Measurements from ENCODE around the gene FKBP8.
A peak's percentile ranks its signal among the peaks of the same experiment; 100 is the strongest.
"Not testable (repeated sequence)": the region's sequence is repeated elsewhere in the genome, so short reads cannot be mapped to it uniquely, and the experiment has no call there.

Gene FKBP8

DNA sequence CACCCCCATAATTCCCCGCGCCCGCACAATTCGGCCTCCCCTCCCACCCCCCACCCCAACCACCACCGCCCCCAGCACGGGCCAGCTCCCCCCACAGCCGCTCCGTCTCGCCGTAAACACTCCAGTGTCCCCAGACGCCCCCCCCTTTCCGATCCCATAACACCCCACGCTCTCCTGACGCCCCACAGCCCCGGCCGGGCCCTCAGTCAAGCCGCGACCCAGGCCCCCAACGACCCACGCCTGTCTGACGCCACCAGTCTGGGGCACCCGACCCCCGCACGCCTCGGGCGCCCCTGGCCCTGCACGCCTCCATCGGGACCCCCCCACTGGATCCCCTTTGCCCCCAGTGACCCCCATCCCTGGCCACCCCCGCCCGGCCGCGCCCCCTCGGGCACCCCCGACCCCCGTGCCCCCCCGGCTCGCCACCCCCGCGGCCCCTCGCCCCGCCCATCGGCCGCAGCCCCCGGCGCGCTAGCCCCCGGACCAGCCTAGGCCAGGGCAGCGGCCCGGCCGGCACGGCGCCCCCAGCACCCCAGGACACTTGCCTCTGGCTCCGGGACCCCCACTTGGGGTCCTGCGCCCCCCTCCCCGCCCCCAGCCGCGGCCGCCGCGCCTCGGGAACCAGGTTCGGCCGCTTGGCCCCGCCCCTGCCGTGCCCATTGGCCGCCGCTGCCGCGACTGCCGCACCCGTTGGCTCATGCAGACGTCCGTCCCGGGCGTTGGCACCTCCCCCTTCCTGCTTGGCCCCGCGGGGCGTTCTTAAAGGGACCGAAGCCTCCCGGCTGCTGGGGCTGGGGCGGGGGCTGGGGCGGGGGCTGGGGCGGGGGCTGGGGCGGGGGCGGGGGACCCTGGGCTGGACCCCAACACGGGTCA, at the start of gene FKBP8:
Gene FKBP8, minus strand, starts transcription at position 633 of the 873 bp plus-strand sequence. CDS start 1,603 bp downstream, outside the sequence.
- peak; percentile 99 for DNase-seq (ENCODE audit: low spot score)

DNA sequence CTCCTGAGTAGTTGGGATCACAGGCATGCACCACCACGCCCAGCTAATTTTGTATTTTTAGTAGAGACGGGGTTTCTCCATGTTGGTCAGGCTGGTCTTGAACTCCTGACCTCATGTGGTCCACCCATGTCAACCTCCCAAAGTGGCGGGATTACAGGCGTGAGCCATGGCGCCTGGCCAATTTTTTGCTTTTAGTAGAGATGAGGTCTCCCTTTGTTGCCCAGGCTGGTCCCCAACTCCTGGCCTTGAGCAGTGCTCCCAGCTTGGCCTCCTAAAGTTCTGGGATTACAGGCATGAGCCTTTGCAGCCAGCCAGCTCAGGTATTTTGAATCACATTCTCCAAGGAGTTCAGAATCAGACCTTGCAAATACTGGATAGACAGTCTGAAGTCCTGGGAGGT, 49.4 kb upstream of the FKBP8 start:
- not testable (repeated sequence) for DNase-seq (ENCODE audit: low spot score)

- no peak for DNase-seq (ENCODE audit: low spot score)
Observed at GRCh38 chr19:18591735-18592385, 48.5 kb upstream of the FKBP8 start.

- DNase-seq (ENCODE audit: low spot score) = peak; percentile 12
Observed at GRCh38 chr19:18590273-18591272, 47.2 kb upstream of the FKBP8 start.

DNA sequence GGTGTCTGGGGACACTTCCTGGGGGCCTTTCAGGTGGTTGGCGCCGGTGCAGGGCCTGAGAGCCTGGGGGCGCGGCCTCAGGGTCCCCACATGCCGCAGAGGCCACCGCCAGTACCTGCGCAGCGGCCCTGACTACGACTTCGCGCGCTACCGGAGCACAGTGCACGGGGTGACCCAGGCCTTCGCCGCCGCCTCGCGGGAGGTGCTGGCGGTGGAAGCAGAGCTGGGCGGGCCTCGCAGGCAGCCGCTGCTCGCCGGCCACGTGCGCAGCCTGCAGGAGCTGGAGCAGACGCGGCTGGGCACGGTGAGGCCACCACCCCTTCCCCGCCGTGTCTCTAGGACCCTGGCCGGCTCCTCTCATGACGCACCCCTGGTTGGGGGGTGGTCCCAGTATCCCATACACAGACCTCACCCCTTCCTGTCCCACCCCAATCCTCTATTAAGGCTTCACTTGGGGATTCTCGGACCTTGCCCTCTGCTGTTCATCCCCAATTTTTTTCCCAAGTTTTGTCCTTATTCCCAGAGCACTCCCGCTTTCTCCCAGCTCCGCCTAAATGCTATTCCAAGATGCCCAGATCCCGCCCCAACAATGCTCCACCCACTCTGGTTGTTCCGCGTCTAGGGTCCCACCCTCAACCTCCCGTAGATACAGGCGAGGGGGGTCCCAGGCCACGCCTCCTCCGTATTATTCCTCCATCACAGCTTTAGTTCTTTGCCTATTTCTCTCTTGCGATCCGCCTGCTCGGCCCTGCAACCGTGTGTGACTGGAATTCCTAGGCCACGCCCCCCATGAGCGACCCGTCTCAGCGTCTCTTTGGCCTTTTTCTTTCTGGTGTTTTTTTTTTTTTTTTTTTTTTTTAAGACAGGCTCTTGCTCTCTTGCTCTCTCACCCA, 46.3 kb upstream of the FKBP8 start:
- peak; percentile 83 for DNase-seq (ENCODE audit: low spot score)

DNA sequence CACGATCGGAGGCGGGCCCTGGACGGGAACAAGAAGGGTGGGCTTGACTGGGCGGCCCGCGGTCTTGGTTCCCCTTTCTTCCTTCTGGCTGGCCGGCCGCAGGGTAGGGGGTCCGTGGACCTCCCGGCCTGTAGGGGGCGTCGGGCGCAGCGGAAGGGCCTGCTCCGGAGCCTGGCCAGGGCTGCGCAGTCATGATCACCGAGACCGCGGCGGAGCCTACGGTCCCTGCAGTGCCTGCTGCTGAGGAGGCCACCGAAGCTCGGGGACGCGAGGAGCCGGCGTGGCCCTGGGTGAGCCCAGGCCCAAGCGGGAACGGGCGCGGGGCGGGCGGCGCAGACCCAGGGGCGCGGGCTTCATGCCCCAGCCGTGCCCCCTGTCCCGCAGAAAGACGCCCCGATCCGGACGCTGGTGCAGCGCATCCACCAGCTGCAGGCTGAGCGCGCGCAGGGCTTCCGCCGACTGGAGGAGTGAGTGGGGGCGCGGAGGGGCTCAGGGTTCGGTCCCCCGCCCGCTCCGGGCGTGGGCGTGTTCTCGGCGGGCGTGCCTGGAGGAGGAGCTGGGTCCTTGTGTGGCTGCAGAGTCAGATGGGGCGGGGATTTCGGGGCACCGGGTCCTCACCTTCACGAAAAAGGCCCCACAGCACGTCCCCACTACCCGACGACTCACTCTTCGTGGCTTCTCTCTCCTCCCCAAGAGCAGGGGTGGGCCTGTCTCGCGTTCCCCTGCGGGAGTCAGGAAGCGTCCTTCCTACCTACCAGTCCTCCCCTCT, 45.4 kb upstream of the FKBP8 start, which contains the start of gene REX1BD:
Gene REX1BD, plus strand, starts transcription at position 188 of the 769 bp plus-strand sequence. Its CDS starts 4 bp downstream, at position 192.
- peak; percentile 89 for DNase-seq (ENCODE audit: low spot score)

GRCh38 chr19:18587962-18588610, 44.7 kb upstream of the FKBP8 start:
- no peak for DNase-seq (ENCODE audit: low spot score)

DNA sequence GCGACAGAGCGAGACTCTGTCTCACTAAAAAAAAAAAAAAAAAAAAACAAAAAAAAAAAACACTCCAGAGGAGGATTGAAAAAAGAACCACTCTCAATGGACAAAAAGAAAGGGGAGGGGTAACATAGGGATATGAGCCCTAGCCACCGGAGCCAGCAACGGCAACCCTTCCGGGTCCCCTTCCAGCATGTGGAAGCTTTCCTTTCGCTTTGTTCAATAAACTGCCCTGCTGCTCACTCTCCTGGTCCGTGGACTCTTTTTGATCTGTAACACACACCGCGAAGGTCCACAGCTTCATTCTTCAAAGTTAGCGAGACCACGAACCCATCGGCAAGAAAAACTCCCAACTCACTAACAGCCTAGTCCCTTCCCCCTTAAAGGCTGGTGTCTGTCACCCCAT, 44.2 kb upstream of the FKBP8 start:
- no peak for DNase-seq (ENCODE audit: low spot score)

- DNase-seq (ENCODE audit: low spot score) = no peak
Observed at GRCh38 chr19:18586306-18586705, 42.9 kb upstream of the FKBP8 start.

DNA sequence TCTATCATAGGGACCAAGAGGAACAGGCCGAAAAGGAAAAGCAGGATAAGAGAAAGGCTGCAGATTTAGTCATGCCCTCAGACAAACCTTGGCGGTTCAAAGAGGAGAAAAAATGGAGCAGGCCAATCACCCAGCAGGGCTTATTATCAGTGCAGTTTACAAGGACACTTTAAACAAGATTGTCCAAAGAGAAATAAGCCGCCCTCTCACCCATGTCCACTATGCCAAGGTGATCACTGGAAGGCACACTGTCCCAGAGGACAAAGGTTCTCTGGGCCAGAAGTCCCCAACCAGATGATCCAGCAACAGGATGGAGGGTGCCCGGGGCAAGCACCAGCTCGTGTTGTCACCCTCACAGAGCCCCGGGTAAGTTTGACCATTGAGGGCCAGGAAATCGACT, 36.9 kb upstream of the FKBP8 start:
- DNase-seq (ENCODE audit: low spot score) = no peak

DNA sequence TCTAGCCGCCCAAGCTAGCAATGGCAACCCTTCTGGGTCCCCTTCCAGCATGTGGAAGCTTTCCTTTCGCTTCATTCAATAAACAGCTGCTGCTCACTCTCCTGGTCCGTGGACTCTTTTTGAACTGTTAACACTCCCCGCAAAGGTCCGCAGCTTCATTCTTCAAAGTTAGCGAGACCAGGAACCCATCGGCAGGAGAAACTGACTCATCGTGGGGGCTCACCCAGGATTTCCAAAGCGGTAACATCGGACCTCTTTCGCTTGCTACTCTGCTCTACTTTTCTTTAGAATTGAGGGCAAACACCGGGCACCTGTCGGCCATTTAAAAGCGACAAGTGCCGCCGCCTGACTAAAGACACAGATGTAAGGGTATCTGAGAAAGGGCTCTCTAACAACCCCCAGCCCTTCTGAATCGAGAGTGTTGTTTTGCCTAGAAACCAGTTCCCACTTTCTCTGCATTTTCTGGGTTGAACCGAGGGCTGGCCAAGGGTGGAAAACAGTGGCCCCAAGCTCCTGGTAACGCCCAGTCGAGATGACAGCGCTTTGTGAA, 34.1 kb upstream of the FKBP8 start:
- DNase-seq (ENCODE audit: low spot score) = no peak

DNA sequence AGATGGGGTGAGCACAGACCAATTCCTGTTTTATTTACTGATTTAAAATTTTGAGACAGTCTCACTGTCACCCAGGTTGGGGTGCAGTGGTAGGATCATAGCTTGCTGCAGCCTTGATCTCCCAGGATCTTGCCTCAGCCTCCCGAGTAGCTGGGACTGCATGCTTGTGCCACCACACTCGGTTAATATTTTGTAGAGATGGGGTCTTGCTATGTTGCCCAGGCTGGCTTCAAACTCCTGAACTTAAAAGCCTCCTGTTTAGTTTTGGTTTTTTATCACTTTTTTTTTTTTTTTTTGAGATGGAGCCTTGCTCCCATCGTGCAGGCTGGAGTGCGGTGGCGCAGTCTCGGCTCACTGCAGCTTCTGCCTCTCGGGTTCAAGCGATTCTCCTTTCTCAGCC, 33.0 kb upstream of the FKBP8 start:
- DNase-seq (ENCODE audit: low spot score) = no peak

DNA sequence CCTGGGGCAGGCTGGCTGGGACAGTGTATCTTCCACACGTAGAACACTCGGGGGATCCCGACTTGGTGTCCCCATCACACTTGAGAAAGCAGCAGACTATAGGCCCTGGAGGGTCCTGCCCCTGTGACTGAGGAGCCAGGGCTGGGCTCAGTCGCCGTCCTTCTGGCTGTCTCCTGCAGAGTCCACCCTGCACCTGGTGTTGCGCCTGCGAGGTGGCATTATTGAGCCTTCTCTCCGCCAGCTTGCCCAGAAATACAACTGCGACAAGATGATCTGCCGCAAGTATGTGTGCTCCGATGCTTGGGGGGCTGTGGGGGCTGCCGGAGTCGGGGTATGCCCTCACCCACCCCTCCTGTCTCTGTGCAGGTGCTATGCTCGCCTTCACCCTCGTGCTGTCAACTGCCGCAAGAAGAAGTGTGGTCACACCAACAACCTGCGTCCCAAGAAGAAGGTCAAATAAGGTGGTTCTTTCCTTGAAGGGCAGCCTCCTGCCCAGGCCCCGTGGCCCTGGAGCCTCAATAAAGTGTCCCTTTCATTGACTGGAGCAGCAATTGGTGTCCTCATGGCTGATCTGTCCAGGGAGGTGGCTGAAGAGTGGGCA, 31.4 kb upstream of the FKBP8 start:
- no peak for DNase-seq (ENCODE audit: low spot score)

DNA sequence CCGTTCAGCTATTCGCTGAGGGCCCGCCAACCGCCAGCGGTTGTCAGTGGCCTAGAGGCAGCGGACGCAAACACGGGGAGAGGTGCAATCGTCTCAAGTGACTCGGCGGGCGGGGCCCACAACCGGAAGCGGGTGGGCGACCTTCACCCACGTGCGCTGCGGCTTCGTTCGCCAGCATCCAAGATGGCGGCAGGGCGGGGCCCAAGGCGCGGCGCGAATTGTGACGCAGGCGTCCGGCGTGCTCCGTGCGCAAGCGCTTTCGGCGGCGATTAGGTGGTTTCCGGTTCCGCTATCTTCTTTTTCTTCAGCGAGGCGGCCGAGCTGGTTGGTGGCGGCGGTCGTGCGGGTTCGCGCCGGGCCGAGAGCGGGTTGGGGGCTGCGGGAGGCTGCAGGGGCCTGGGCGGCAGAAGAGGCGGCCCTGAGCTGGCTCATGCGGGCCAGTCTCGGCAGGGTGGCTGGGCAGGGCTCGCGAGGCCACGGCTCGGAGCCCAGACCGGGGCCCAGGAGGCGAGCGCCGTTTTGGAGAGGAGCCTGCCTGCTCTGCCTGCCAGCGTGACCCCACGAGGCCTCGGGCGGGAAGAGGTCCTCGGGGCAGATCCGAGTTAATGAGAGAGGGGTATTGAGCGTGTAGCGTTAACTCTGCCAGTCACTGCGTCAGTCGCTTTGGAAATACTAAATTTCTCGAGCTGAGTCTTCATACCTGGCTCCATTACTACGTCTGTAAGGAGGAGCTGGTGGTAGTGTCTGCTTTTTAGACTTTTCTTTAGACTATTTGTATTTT, 28.4 kb upstream of the FKBP8 start, which contains the start of gene UBA52:
Gene UBA52, plus strand, starts transcription at position 294 of the 781 bp plus-strand sequence. CDS start 1,444 bp downstream, outside the sequence.
- DNase-seq (ENCODE audit: low spot score) = peak; percentile 96

DNA sequence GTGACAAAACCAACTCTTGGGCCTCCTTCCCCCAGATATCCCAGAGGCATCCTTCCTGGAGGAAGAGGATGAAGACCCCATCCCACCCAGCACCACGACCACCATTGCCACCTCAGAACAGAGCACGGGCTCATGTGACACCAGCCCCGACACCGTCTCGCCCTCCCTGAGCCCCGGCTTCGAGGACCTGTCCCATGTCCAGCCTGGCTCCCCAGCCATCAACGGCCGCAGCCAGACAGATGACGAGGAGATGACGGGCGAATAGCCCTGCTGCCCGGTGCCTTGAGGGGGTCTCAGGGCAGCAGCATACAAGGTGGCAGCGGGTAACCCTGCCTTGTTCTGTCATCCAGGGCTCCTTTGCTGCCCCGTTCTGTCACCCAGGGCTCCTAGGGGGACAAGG, 25.0 kb upstream of the FKBP8 start:
- DNase-seq (ENCODE audit: low spot score) = no peak

GRCh38 chr19:18566953-18567352, 23.6 kb upstream of the FKBP8 start:
- DNase-seq (ENCODE audit: low spot score) = no peak

GRCh38 chr19:18562086-18562485, 18.7 kb upstream of the FKBP8 start:
- peak; percentile 50 for DNase-seq (ENCODE audit: low spot score)

DNA sequence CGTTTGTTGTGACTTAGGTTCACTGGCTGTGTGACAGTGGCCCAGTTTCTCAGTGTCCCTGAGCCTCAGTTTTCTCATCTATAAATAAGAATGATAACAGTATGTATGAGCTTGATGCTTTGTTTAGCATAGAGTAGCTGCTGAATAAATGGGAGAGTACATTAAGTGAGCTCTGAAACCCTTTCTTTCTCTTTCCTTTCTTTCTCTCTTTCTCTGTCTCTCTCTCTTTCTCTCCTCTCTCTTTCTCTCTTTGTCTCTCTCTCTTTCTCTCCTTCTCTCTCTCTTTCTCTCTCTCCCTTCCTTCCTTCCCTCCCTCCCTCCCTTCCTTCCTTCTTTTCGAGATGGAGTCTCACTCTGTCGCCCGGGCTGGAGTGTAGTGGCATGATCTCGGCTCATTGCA, 16.3 kb upstream of the FKBP8 start:
- no peak for DNase-seq (ENCODE audit: low spot score)
